HG02885 (cell line): ENCODE results near the gene GC.
A peak's percentile ranks its signal among the peaks of the same experiment; 100 is the strongest.
"Not testable (repeated sequence)": the region's sequence is repeated elsewhere in the genome, so short reads cannot be mapped to it uniquely, and the experiment has no call there.

Source experiments
- ATAC-seq: cut with Tn5 transposase; IDR thresholded peaks from one replicate; pipeline ENCODE4 v1.9.1; 2021; ENCODE audit warnings: mild to moderate bottlenecking; ENCODE audit not compliant: unreplicated experiment, poor library complexity

The GC gene

DNA sequence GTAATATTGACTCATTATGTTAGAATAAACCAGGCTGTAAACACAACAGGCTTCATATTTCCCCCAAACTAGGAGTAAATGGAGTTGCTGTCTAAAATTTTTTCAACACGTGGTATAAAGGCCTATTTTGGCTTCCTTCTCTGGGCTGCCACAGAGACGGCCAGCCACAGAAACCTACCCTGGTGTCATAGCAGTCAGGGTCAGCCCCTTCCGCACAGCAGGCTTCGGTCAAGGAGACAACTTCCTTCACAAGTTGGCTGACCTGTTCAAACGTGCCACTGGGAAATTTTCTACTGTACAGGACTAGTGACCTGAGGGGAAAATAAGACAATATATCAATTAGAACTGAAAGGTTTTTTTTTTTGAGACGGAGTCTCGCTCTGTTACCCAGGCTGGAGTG is 15.8 kb downstream of the GC start:
- no peak for ATAC-seq

DNA sequence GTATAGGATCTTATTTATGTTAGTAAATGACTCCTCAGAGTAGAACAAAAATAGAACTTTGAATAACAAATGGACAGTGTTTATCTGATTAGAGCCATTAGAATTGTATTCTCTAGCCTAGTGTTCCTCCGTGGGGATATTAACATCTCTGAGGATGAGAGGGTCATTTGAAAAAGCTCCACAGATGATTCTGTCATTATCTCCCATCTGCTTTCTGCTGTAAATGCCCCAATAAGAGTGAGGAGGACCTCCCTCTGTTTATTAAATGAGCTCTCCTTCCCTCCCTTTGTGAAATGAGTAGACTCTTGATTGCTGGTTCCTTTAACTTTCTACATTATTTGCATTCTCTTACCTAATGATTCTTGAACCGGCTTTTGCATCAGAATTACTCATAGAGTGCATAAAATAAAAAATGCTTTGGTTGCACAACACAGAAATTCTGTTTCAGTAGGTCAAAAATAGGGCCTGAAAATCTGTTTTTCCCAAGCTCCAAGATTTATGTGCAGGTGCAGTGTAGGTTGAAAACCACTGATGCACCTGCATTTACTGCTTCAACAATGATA is 18.0 kb downstream of the GC start:
- ATAC-seq, result no peak

DNA sequence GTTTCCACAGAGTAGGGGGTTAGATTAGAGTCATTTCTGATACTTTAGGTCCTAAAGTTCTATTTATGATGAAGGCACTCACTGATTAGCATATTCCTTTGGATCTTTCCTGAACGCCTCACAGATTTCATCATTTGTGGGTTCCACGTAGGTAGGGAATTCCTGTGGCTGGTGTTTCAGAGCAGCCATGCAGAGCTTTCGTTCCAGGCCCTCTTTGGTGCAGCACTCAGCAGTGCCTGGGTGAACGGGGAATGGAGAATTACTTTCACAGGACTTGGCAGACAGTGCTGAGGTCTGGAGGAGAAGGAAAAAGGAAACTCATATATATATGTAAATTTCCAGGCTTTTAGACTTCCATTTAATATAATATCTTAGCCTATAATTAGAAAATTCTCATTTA is 18.5 kb downstream of the GC start:
- no peak for ATAC-seq

DNA sequence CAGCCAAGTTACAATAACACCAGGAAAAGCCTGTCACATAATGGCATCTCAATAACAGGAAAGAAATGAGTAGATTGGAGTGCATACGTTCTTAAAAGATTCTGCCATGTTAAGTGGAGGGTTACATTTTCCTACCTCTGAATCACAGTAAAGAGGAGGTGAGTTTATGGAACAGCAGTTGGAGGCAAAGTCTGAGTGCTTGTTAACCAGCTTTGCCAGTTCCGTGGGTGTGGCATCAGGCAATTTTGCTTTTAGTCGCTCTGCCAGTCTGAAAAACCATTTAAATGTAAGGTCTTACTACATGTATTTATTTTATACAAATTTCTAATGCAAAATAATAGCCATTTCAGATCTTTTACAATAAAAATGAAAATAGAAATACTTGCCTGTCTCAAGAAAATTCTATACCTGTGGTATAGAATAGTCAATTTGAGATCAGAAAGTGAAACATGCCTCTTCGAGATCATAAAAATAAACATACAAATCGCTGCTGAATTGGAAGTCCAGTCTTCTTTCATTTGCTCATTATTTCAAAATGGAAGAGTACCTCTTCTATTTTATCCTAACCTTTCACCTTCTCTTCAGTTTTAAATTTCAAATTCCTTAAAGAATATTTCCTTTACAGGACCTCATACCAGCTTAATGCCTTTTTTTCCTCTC is 31.4 kb downstream of the GC start:
- no peak for ATAC-seq

DNA sequence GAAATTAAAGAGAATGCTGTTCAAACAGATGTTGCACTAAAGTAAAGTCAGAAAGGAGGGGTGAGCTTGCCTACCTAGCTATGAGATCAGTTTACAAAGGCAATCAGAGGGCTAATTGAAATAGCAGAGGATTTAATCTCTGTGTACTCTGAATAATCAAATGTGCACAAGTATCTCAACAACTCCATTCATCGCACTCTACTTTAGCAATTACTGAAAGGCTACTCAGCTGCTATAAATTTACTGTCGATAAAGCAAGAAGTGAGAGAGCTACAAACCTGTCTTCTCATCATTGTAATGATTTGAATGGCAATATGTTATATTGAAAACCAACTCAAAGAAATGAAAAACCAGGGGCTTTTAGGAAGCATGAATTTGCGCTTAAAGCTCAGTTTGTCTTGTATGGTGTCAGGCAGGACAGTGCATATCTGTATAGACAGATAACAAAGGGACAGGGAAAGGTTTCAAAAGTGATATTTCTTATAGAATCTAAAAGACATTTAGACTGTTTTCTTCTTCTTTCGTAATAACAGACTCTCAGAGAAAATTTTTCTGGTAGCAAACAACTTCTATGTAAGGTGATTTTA is 34.8 kb downstream of the GC start:
- ATAC-seq, result no peak

DNA sequence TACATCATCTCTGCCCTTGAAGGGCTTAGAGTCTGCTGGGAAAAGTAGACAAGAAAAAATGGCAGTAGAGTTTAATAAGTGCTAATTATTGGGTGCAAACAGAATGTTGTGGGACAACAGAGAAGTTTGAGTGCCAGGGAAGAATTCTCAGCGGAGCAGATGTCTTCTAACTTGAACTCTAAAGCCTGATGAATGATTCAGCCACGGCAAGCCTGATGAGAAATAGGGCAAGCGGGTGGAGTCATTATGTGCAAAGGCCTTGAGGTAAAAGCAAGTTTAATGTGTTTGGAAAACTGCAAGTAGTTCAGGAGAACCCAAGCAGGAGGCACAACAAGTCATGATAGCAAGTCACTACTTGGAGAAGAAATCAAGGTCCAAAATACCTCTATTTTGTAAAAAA is 37.5 kb downstream of the GC start:
- no peak for ATAC-seq

DNA sequence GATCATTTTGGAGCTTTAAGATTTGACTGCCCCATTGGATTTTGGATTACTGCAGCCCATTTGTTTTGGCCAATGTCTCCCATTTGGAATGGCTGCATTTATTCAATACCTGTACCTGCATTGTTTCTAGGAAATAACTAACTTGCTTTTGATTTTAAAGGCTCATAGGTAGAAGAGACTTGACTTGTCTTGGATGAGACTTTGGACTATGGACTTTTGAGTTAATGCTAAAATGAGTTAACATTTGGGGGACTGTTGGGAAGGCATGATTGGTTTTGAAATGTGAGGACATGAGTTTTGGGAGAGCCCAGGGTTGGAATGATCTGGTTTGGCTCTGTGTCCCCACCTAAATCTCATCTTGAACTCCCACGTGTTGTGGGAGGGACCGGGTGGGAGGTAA is 45.1 kb downstream of the GC start:
- not testable (repeated sequence) for ATAC-seq

DNA sequence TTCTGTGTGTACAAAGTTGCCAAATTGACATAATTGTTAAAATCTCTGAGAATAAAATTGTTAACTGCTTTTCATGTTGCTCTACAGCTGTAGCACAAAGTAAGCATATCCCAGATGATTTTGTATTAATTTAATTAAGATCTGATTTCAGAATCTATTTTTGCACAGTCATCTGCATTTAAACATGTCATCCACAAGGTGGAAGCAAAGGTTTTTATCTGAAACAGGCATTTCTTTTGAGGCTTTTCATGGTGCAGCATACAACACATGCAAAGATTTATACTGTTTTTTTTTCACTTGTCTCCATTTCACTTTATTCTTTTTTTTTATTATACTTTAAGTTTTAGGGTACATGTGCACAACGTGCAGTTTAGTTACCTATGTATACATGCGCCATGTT is 51.2 kb downstream of the GC start:
- no peak for ATAC-seq

DNA sequence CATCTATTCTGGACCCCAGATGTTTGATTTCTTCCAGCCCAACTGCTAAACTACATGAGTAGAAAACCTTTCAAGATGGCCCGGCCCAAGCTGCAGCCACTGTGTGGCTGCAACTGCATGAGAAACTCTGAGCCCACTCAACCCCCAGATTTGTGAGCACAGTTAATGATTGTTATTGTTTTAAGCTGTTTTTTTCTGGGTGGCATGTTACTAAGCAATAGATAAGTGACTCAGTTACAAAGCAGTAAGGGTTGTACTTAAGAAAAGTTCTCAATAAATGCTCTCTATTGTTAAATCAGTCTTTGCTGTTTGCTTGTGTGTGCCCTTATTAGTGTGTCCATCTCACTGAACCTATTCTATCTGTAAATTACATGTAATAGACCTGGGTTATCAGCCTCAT is 51.8 kb downstream of the GC start:
- ATAC-seq, result no peak

DNA sequence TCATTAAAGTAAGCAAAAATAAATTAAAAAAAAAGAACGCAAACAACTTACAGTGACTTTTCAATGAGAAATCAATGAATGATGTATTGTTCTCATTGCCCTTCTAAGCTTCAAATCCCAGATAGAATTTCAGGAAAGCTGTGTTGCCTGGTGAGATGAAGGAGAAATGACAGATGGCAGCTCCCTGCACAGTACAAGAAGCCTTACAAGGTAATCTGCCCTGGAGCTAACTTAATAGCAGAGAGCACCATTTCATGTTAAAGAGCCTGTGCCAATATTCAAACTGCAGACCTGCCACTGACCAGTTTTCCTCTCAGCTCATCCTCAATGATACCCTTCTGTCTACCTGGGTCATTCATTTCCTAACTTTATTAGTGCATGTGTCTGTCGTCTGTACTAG is 54.0 kb downstream of the GC start:
- no peak for ATAC-seq

DNA sequence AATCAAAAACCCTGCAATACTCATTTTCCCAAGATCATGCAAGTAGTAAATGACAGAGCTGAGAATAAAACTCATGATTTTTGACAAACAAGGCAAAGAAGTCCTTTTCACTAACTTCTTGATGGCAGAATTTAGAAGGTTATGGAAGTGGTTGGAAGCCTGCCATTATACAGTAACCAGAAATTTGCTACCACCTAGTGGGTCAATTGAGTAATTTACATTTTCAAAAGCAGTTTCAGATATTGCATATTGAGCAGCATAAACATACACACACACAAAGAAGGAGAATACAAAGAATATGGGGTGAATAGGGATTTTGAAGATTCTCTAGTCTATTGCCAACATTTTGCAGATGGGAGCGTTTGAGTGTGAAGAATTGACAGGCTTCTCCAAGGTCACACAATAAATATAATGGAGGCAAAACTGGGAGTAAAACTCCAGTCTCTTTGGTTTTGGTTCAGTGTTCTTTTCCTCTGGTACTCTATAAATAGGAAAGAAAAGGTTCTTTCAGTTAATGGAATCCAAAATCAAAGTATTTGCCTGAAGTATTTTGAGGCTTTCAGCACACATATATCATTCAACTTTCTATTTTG is 70.2 kb downstream of the GC start:
- peak; percentile 81 for ATAC-seq

DNA sequence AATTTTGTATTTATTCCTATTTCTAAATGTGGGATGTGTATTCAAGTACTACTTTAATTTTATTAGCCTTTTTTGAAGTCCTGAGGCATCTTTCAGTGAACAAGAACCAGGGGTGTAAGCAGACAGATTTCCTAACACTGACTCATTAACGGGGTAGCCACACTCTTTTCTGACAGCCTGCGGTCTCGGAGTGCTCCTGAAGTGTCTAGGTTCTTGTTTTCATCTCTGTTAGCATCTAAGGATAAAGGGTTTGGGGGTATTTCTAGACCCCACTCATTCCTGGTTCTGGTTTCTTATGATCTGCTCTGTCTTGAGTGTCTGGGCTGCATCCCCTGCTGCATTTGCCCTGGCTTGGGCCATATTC is 71.9 kb downstream of the GC start:
- no peak for ATAC-seq

DNA sequence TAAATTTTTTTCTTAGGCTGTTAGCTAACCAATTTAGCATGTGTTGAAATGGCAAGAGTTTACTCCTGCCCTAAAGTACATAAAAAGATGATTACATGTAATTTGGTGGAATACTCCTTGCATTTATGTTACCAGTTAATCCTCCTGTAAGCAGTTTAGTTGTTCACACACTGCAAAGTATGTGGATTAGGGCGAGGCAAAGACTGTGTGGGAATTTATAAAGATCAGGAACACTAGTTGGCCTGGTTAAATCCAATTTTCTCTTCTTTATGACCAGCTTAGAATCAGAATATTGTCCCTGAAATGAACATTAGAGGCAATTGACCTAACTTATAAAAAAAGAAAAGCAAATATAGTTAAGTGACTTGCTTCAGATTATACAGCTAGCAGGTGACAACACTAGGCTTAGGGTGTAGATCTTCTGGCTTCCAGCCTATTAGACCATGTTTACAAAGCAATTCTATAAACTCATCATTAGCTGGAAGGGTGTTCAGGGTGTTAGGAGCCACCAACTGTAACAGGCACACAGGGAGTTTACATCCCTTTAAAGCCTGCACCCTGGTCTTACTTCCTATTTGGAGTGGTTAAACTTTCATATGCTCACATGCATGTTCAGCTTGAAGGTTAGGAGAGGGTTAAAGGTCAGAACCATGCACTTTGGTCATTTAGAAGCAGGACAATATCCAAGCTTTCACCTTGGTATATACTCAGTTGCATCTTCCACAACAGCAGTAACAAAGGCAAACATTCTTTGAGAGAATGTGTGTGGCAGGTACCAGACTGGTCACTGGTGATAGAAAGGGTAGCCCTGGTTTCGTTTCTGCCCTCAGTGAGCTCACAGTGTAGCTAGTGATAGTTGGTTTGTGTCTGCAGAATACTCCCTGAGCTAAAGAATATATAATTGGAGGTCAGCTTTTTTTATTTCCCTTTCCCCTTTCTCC is 72.6 kb downstream of the GC start:
- ATAC-seq, result no peak

DNA sequence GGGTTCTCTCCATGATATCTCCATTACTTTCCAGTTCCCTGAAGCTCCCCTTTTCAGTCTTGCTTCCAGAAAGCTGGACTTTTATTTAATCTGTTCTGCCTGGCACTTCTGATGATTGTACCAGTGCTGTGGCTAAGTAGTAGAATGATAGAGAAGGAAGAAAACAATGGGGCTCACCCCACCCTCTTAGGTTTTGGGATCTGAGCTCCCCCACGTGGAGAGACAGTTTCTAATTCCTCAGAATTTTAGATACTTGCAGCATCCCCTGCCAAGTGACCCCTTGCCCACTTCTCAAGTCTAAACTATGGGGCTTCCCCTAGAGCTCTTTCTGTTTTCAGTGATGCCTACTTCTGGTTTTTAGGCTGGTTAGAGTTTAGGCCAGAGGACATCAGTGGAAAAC is 73.9 kb downstream of the GC start:
- no peak for ATAC-seq

DNA sequence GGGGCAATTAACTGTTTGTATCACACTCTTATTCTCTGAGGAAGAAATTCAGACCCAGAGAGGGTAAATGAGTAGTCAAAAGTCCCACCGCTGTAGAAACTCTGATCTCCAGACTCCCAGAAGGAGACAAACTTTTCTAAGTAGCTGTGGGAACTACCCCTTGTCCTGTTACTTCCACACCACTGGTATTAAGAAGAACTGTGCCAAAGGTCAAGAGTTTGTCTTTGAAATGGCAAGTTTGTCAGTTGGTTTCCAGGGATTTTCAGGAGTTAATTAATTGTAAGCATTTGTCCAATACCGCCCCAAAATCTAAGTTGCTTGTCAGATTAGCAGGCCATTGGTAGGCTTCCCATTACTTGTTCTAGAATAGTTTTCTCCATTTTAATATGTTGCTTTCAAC is 85.7 kb downstream of the GC start:
- no peak for ATAC-seq

DNA sequence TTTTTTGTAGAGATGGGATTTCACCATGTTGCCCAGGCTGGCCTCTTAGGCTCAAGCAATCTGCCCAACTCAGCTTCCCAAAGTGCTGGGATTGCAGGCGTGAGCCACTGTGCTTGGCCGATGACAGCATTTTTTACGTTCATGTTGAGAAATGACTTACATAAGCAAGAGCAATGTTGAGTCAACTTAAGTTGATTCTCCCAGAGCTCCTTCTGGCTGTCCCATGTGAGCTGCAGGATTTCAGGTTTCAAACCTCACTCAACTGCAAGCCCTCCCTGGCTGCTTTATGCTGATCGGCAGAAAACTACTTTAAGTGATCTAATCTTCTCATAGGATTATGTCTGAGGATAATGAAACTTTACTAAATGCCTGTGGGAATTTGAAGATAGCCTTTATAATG is 86.8 kb downstream of the GC start:
- ATAC-seq, result no peak

DNA sequence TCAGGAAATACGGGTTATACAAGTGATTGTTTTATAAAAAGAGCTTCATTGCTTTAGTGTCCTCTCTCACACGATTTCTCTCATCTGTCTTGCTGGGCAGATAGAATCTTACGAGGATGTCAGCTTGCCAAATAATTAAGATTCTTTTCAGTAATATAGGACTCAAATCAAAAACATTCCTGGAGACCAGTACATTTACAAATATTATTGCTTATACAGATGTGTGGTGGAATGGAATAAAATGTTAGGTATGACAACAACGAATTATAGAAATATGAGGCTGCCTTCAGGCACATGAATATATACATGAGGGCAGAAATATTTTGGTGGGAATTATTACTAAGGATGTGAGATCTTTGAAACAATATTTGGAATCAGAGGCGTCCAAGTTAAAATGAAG is 88.9 kb downstream of the GC start:
- ATAC-seq, result no peak

DNA sequence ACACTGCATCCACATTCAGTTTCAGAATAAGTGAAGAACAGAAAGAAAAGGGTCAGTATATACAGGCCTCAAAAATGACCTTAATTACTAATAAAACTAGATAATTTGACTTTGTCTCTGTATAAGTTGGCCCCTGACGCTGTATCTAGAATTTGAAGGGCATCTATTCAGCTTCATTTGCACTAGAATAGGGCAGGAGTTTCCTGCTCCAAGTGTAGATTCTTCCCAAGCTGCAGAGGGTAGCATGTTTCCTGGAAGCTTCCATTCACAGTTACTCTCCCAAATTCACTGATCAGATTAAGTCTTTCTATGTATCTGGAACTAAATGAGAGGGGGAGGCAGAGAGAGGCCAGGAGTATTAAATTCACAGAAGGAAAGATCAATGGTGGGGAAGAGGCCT is 90.9 kb downstream of the GC start:
- ATAC-seq, result no peak

DNA sequence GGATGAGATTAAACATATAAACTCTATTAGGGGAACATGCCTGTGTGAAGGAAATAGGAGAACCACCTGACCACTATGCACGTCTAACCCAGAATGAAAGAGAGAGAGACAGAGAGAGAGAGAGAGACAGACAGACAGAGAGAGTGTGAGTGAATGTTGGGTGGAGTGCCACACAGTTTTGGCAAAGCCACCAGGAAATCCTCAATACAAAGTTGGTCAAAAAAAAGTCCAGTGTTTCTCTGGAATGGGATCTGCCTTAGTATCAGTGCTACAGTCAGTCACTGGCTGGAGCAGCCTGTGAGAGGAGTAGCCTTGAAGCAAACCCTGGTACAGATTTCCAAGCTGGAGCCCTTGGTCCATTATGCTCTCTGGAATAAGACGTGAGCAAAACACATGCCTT is 91.7 kb downstream of the GC start:
- no peak for ATAC-seq
